Suppressor macrophage treated with lipopolysaccharide for 4 hours (primary cell): ENCODE results near the gene CSE1L.
A peak's percentile ranks its signal among the peaks of the same experiment; 100 is the strongest.
"Not testable (repeated sequence)": the region's sequence is repeated elsewhere in the genome, so short reads cannot be mapped to it uniquely, and the experiment has no call there.

Experiments used
- DNase-seq: peaks from one replicate; pipeline ENCODE4 v3.0.0-alpha.2; 2020

CSE1L gene

GRCh38 chr20:49134797-49135196 is 88.7 kb downstream of the CSE1L start:
- DNase-seq: not testable (repeated sequence)

DNA sequence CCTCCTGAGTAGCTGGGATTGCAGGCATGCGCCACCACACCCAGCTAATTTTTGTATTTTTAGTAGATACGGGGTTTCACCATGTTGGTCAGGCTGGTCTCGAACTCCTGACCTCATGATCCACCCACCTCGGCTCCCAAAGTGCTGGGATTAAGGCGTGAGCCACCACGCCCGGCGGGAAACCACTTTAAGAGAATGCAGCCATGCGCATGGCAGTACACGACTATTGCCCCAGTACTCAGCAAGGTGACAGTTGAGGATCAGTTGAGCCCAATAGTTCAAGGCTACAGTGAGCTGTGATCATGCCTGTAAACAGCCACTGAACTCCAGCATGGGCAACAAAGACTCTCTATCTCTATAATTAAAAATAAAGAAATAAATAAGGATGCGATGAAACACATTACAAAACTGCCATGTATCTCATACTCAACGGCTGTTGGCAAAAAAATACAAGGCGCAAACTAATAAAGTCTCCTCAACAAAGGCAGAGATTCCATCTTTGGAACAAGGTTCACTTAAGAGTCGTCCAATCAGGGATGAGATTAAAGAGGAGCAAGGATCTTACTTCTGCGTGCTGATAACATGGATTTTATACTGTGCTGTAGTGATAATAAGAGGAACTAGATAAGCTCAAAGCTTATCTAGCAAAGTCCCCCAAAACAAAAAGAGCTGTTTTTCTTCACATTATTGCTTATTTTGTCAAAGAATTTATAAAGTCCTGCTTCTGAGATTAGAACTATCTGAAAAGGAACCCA is 90.9 kb downstream of the CSE1L start:
- DNase-seq: no peak

GRCh38 chr20:49138431-49138830 is 92.3 kb downstream of the CSE1L start:
- DNase-seq: no peak

DNA sequence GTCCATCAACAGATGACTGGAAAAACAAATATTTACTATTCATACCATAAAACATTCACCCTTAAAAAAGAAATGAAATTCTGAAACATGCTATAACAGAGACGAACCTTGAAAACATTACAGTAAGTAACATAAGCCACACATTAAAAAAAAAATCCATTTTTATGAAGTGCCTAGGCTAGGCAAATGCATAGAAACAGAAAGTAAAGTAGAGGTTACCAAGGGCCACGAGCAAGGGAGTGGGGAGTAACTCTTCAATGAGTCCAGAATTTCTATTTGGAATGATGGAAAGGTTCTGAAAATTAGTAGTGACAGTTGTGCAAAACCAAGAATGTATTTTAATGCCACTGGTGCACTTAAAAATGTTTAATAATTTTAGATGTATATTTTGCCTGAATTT is 94.3 kb downstream of the CSE1L start:
- DNase-seq: peak; percentile 9

GRCh38 chr20:49140834-49141233 is 94.7 kb downstream of the CSE1L start:
- no peak for DNase-seq
